Skin of body (tissue), 2 donors: Measurements from ENCODE around the gene LITAFD. TPM values are rescaled to one million over a fixed set of nuclear protein-coding genes. Genes with fewer than 3 reads are reported as not detected.
"Not testable (repeated sequence)": the region's sequence is repeated elsewhere in the genome, so short reads cannot be mapped to it uniquely, and the experiment has no call there.

ENCODE experiments used
- DNase-seq: peaks from one replicate; lab custom pipeline; 2025; lab: John Stamatoyannopoulos, UW
- total RNA-seq: library from RNA; depleted of rRNA; stranded (reverse); fragments of >200 nt; gene quantifications from one replicate; pipeline ENCODE4 v1.2.3, GENCODE V29; 2014

LITAFD gene
- total RNA-seq, 1 donor from 2014 or later = not detected

GRCh38 chr16:8855972-8856371 is 26.2 kb upstream of the LITAFD start:
- no peak for DNase-seq

- DNase-seq = no peak
Measured at GRCh38 chr16:8858994-8859912, 22.9 kb upstream of the LITAFD start.

DNA sequence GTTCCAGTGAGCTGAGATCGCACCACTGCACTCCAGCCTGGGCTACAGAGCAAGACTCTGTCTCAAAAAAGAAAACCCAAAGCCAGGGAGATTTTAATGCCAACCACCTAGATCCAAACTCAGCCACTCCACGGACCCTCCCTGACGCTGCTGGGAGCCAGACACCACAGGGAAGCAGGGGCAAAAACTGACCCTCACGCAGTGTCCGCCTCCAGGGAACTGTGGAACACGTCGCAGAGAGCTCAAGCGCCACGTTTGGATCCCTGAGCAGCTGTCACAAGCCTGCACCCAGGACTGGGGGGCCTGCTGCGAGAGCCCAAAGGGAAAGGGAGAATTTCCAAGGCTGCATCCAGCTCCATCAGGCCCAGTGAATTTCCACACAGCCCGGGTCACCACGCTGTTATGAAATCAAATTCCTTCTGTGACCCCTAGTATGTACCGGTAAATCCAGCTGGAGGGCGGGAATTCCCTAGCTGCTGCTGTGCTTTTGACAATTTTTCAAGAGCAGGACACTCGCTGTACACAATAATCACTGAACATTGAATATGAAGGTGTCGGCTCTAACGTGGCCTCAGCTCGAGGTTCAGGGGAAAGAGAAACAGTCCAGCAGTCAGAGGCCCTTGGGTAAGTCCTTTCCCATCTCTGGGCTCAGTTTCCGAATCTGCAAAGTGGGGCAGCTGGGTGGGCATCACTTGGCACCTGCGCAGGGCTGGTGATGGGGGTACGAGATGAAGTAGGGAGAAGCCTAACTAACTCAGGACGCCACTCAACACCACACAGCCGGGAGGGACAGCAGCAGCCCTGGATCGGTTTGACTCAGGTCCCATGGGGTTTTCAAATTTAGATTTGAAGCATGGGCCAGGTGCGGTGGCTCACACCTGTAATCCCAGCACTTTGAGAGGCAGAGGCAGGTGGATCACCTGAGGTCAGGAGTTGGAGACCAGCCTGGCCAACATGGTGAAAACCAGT is 22.0 kb upstream of the LITAFD start:
- no peak for DNase-seq

DNA sequence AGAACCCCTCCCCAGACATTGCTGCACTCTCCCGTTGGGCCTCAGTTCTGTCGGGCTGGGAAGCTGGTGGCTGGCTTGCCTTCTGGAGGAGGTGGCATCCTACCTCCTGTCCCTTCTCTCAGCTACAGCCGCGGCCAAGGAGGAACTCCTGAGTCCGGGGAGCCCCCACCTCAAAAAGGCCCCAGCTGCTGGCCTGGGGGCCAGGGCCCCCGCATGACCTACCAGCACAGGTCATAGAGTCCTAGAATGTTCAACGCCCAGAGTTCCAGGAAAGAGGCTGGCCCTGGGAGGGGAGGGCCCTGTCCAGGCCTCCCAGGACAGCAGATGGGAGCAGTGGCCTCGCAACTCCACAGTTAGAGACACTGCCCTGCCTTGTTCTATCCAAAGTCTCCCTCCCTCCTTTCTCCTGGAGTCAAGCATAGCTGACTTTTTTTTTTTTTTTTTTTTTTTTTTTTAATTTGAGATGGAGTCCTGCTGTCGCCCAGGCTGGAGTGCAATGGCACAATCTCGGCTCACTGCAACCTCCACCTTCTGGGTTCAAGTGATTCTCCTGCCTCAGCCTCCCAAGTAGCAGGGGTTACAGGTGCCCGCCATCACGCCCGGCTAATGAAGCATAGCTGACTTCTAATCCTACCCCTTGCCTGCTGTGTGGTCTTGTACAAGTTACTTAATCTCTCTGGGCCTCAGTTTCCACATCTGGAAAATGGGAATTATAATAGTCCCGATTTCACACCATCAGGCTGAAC is 20.4 kb upstream of the LITAFD start:
- DNase-seq = no peak

DNA sequence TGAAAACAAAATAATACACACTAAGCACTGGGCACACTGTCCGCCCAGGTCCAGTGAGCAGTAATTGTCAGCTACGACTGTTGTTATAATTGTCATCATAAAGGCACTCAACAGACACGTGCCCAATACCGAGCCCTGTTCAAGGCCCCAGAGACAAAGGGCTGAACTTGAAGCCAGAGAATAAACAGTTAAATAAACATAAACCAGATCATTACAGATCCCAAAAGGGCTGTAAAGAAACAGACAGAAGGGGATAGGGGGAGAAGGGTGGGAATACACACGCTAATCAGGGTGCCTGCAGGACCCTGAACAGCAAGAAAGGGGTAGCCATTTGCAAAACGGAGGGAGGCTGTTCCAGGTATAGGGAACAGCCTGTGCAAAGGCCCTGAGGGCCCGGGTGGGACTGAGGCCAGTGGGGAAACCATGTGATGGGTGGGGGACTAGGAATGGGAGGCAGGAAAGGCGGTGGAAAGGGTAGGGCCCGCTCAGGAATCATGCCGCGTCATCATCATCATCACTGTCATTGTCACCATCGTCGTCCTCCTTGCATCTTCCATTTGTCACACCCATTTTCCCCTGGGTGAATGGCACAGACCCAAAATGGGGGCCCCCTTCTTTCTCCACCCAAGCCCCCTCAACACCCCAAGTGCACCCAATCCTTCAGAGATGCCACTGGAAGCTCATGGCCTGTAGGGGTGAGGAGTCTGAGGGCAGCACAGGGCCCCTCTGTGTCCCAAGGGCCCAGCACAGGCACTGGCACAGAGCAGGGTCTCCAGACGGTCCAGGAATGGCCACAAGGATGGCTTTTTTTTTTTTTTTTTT is 19.6 kb upstream of the LITAFD start:
- no peak for DNase-seq

GRCh38 chr16:8863594-8864424 is 18.3 kb upstream of the LITAFD start:
- no peak for DNase-seq

- no peak for DNase-seq
Measured at GRCh38 chr16:8864480-8865110, 17.6 kb upstream of the LITAFD start.

DNA sequence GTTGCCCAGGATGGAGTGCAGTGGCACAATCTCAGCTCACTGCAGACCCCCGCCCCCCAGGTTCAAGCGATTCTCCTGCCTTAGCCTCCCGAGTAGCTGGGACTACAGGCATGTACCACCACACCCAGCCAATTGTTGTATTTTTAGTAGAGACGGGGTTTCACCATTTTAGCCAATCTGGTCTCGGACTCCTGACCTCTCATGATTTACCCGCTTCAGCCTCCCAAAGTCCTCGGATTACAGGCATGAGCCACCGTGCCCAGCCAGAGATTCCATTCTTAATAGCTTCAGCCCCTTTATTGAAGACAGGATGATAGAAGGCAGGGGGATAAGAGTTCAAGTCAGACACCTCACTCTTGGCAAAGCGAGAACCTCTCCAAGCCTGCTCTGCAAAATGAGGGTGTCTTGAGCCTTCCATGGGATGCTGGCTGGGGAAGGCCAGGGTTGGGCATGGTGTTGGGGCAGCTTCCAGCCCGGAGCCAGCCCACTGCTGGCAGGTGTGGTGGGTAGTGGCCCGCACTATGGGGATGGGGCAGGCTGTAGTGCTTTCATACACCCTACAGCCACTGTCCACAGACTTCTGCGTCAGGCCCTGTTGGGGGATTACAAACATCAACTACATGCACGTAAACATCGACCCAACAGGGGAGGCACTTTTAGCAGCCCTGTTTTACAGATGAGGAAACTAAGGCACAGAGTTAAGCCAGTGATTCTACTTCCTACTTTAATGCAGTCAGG is 16.8 kb upstream of the LITAFD start:
- DNase-seq = no peak

DNA sequence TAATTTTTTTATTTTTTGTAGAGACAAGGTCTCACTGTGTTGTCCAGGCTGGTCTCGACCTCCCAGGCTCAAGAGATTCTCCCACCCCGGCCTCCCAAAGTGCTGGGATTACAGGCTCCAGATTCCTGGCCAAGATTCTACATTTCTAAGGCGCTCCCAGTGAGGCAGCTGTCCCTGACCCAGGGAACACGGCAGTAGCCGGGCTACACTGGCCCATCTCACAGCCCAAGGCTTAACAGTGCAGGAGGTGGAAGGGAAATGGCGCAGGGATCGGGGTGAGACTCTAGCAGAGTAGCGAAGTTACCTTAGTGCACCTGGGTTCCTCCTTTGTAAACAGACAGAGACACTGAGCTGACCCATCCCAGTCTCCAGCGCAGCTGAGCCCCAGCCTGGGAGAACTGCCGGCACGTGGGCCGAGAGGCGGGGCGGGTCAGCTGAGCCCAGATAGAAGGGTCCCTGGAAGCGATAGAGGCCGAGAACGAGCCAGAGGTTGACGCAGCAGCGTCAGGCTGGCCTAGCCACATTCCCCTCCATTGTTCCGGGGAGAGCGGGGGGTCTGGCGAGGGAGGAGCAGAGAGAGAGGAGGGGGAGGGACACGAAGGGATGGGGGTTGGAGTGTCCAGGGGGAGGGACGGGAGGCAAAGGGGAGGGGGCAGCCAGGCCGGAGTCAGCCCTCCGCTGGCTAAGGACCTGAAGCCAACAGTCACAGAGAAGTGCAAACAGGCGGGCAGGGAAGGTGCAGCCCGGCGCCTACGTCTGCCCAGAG is 15.8 kb upstream of the LITAFD start:
- peak; percentile 43 for DNase-seq

GRCh38 chr16:8866884-8867215 is 15.3 kb upstream of the LITAFD start:
- DNase-seq = no peak

DNA sequence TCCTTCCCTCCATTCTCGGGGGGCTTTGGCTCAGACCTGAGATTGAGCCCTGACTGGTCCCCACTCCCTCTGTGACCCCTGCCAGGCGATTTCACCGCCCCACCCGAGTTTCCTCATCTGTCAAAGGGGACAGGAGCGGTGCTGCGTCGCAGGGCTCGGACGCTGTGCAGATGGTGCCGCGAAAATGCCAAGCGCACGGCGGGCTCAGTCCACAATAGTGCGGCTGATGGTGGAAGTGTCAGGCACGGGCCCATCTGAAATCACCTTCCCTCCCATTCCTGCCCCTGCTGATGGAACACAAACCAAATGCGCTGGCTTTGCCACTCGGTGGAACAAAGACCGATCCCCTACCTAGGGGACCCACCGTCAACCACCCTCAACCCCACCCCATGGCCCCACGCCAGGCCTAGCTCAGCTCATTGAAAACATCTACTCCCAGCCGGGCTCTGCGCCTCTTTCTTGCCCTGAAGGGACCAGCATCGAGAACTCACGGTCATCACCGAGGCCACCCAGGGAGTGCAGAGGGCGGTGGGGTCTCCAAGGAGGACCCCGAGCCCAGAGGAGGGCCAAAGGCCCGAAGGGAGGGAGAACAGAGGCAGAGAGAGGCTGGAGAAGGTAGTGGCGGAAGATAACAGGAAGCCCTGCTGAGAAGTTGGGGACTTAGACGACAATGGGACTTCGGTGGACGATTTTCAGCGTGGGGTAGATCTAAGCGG is 14.8 kb upstream of the LITAFD start:
- DNase-seq = no peak

- DNase-seq = no peak
Measured at GRCh38 chr16:8867932-8868415, 14.2 kb upstream of the LITAFD start.

DNA sequence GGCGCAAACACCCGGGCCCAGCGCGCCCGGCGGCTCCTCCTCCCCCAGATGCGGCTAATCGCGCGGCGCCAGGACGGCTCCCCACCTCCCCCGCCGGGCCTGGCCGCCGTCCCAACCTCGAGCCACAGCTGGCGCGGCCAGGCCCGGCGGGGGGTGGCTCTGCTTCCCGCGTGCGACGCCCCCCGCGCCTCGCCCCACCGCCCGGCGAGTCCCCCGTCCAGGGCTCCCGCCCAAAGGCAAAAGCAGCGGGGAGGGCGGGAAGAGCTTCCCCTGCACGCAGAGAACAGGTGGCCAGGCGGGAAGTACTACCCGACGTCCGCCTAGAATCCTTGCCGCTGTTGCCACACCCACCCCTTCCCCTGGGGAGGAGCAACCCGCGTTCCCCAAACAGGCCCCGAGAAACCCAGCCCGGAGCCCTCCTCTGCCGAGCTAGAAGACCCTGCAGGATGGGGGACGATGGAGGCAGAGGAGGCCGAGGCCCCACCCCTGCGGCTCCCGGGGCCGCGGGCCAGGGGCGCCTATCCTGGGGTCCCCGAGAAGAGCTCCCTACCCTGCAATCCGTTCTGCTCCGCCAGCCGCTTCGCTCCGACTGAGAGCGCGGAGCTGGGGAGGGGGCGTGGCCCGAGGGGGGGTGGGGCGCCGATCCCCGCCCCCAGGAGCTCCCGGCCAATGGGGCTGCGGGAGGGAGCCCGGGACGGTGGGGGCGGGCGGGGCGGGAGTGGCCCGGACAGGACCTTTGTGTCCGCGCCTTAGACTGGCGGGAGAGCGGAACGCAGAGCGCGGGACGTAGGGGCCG is 13.5 kb upstream of the LITAFD start, which contains the start of gene CARHSP1:
CARHSP1 (minus strand) TSS at position 591 of the 796 bp plus-strand sequence. CDS start 9,678 bp downstream, outside the sequence.
- peak; percentile 78 for DNase-seq

- no peak for DNase-seq
Measured at GRCh38 chr16:8869212-8869987, 12.8 kb upstream of the LITAFD start.

DNA sequence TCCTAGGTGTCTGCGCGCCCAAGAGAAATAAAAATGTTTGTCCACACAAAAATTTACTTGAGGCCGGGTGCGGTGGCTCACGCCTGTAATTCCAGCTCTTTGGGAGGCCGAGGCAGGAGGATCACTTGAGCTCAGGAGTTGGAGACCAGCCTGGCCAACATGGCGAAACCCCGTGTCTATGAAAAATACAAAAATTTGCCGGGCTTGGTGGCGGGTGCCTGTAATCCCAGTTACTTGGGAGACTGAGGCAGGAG is 12.2 kb upstream of the LITAFD start:
- DNase-seq = not testable (repeated sequence)
